Neural cell (in vitro differentiated cells): ENCODE data around the gene ZDHHC11. TPM values are rescaled to one million over a fixed set of nuclear protein-coding genes. Genes with fewer than 3 reads are reported as not detected.
"Not testable (repeated sequence)": the region's sequence is repeated elsewhere in the genome, so short reads cannot be mapped to it uniquely, and the experiment has no call there.

ENCODE experiments used
- H2AFZ ChIP-seq: fragments of 200-600, 300-800 bp; sonication (generic), shearing (Covaris generic); 2 replicates; pipeline ENCODE4 v1.6.0; 2014; ENCODE audit warnings: low read depth, mild to moderate bottlenecking, antibody characterized with exemption, low read length, moderate library complexity
- H3F3A ChIP-seq: fragments of 200-600 bp; shearing (Covaris generic); 2 replicates; pipeline ENCODE4 v1.6.1; 2016; ENCODE audit warnings: mild to moderate bottlenecking, moderate library complexity, mixed read lengths, antibody characterized with exemption, low read length; ENCODE audit not compliant: insufficient read depth, poor library complexity, severe bottlenecking
- H3K27ac ChIP-seq: fragments of 200-600, 300-800 bp; sonication (generic), shearing (Covaris generic); 2 replicates; pipeline ENCODE4 v1.5.1; 2014; ENCODE audit warnings: mild to moderate bottlenecking, low read length, moderate library complexity
- H3K27me3 ChIP-seq: fragments of 300-800, 200-600 bp; sonication (generic), shearing (Covaris generic); 2 replicates; pipeline ENCODE4 v1.6.0; 2014; ENCODE audit warnings: mild to moderate bottlenecking, low read depth, low read length, moderate library complexity; ENCODE audit not compliant: insufficient read depth
- H3K36me3 ChIP-seq: fragments of 300-800, 200-600 bp; sonication (generic), shearing (Covaris generic); 2 replicates; pipeline ENCODE4 v1.5.1; 2014; ENCODE audit warnings: mild to moderate bottlenecking, antibody characterized with exemption, low read length, moderate library complexity; ENCODE audit not compliant: insufficient read depth
- H3K4me2 ChIP-seq: fragments of 300-800, 200-600 bp; sonication (generic), shearing (Covaris generic); 2 replicates; pipeline ENCODE4 v1.6.0; 2014; ENCODE audit warnings: mild to moderate bottlenecking, low read length
- H3K4me3 ChIP-seq: fragments of 300-800, 200-600 bp; sonication (generic), shearing (Covaris generic); 2 replicates; pipeline ENCODE4 v1.5.1; 2014; ENCODE audit warnings: mild to moderate bottlenecking, low read length, moderate library complexity
- H3K79me2 ChIP-seq: fragments of 200-600 bp; shearing (Covaris generic); replicated peaks from 2 replicates; pipeline ENCODE4 v1.6.0; 2014; ENCODE audit warnings: mild to moderate bottlenecking, low read length, moderate library complexity; ENCODE audit not compliant: insufficient read depth
- H3K9ac ChIP-seq: fragments of 300-800, 200-600 bp; sonication (generic), shearing (Covaris generic); 2 replicates; pipeline ENCODE4 v1.6.1; 2016; ENCODE audit warnings: mild to moderate bottlenecking, low read length, mixed read lengths
- H3K9me2 ChIP-seq: fragments of 200-600 bp; shearing (Covaris generic); 2 replicates; pipeline ENCODE4 v1.6.1; 2016; ENCODE audit warnings: mild to moderate bottlenecking, low read length, mixed read lengths; ENCODE audit not compliant: insufficient read depth
- H3K9me3 ChIP-seq: fragments of 200-600, 300-800 bp; sonication (generic), shearing (Covaris generic); 2 replicates; pipeline ENCODE4 v1.6.1; 2016; ENCODE audit warnings: mild to moderate bottlenecking, mixed run types, low read length, moderate library complexity, mixed read lengths
- H4K20me1 ChIP-seq: fragments of 200-600 bp; shearing (Covaris generic); 2 replicates; pipeline ENCODE4 v1.6.1; 2016; ENCODE audit warnings: mild to moderate bottlenecking, mixed run types; ENCODE audit not compliant: insufficient read depth
- polyA plus RNA-seq: library from polyadenylated mRNA; depleted of rRNA; stranded (reverse); fragments of >200 nt; gene quantifications from 2 replicates; pipeline ENCODE4 v1.2.3, GENCODE V29; 2014

Gene ZDHHC11
- polyA plus RNA-seq, 1 donor from 2014 or later, result 11.4 TPM

DNA sequence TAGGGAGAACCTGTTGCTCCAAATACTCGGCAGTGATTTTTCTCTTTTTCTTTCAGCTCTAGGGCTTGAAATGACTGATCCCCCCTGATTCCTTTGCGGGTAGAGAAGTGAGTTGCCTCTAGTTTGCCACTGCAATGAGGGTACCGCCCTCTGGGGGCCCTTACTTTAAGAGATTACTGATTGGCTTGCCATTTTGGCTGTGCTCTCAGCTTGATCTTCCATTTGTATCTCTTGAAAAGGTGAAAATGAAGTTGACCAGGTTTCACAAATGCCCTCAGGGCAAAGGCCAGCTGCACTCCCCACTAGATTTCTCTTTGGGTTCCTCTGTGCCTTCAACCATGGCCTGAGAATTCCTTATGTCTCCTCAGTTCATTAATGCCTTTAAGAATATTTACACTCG is 52.8 kb downstream of the ZDHHC11 start:
- H3F3A ChIP-seq, H3K9me3 ChIP-seq, H3K9ac ChIP-seq, H3K9me2 ChIP-seq, H2AFZ ChIP-seq, H3K79me2 ChIP-seq, H3K4me3 ChIP-seq, H4K20me1 ChIP-seq, H3K27ac ChIP-seq, H3K36me3 ChIP-seq, H3K27me3 ChIP-seq, H3K4me2 ChIP-seq: not testable (repeated sequence)

DNA sequence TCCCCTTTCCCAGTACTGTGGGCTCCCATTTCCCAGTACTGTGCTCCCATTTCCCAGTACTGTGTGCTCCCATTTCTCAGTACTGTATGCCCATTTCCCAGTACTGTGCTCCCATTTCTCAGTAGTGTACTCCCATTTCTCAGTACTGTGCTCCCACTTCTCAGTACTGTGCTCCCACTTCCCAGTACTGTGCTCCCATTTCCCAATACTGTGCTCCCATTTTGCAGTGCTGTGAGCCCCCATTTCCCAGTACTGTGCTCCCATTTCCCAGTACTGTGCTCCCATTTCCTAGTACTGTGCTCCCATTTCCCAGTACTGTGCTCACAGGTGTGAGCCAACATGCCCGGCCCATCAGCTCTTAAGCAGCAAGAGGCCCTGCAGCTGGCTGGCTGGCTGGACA is 54.9 kb downstream of the ZDHHC11 start:
- not testable (repeated sequence) for H3F3A ChIP-seq, H3K4me3 ChIP-seq, H3K27me3 ChIP-seq, H3K9me3 ChIP-seq, H2AFZ ChIP-seq, H3K27ac ChIP-seq, H3K36me3 ChIP-seq, H3K4me2 ChIP-seq, H4K20me1 ChIP-seq, H3K9ac ChIP-seq, H3K79me2 ChIP-seq, H3K9me2 ChIP-seq

DNA sequence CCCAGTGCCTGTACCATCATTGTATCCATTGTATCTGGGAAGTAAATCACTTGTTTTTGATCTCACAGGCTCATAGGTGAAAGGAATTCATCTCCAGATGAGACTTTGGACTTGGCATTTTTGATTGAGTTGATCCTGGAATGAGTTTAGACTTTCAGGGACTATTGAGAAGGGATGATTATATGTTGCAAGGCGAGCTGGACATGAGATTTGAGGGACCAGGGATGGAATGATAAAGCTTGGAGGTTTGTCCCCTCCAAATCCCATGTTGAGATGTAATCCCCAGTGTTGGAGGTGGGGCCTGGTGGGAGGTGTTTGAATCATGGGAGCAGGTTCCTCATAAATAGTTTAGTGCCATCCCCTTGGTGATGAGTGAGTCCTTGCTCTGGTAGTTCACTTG is 55.8 kb downstream of the ZDHHC11 start:
- H4K20me1 ChIP-seq, H3K79me2 ChIP-seq, H3K4me3 ChIP-seq, H3F3A ChIP-seq, H3K9ac ChIP-seq, H3K9me3 ChIP-seq, H3K27me3 ChIP-seq, H3K9me2 ChIP-seq, H3K36me3 ChIP-seq, H3K4me2 ChIP-seq, H3K27ac ChIP-seq, H2AFZ ChIP-seq: not testable (repeated sequence)

DNA sequence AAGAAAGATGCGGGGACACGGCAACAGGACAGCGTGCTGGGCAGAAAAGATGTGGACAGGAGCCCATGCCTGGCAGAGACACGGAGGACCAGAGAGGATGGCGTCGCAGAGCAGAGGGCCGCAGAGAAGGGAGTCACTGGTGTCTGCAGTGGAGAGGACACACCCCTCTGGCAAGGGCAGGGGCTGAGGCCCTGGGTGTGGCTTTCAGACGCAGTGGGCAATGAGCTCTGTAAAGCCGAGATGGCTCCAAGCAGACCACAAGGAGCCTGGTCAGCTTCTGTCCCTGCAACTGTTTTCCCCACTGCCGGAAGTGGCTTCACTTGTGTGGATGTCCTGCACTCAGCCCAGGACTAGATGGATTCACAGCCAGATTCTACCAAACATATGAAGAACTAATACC is 62.1 kb downstream of the ZDHHC11 start:
- H3K9me2 ChIP-seq, H3K27me3 ChIP-seq, H3K36me3 ChIP-seq, H3K4me2 ChIP-seq, H3K79me2 ChIP-seq, H3K27ac ChIP-seq, H3K9ac ChIP-seq, H3K4me3 ChIP-seq, H2AFZ ChIP-seq, H3F3A ChIP-seq, H4K20me1 ChIP-seq: not testable (repeated sequence)
- H3K9me3 ChIP-seq, result peaks cover 20% of the 10 kb centered on the region

DNA sequence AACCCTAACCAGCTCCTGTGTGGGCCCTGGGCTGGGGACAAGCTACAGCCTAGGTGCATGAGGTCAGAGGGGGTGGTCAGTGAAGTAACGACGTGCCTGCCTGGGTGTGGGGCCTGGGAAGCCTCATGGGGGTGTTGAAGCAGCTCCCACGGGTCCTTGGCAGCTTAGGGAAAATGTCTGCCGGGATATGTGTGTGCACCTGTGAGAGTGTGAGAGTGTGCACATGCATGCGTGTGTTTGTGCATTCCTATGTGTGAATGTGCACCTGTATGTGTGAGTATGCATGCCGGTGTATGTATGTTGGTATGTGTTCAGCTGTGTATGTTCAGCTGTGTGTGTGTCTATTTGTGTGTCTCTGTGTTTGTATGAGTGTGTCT is 62.9 kb downstream of the ZDHHC11 start:
- H3K9me3 ChIP-seq, result peaks cover 20% of the 10 kb centered on the region
- H2AFZ ChIP-seq, H3K27ac ChIP-seq, H4K20me1 ChIP-seq, H3K4me3 ChIP-seq, H3K36me3 ChIP-seq, H3K9ac ChIP-seq, H3F3A ChIP-seq, H3K27me3 ChIP-seq, H3K4me2 ChIP-seq, H3K79me2 ChIP-seq, H3K9me2 ChIP-seq: not testable (repeated sequence)

DNA sequence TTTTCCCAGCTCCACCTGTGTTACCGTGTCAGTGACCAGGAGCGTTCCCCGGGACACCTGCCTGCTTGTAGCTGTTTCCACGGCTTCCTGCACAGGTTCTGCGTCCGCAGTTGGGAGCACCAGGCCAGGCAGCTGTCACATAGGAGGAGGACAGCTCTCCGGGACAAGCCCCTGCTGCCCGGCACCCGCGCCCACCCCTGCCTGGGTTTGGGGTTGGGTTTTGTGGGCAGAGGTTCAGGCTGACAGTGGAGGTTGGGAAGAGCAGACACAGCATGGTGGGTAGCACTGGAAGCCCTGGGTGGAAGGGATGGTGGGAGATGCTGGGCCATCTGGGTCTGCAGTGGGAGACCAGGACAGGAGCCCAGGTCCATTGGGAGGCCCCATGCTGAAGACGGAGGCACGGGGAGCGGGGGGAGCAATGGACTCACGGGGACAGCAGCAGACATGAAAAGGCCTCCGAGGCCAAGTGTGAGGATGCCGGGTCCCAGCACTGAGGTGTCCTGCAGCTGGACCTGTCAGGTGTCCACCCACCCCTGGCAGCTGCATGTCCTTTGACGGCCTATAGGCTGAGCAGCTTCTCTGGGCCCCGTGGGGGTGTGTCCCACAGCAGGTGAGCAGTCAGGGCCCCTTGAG is 63.4 kb downstream of the ZDHHC11 start:
- H3K4me3 ChIP-seq, H4K20me1 ChIP-seq, H3K9me2 ChIP-seq, H3F3A ChIP-seq, H3K36me3 ChIP-seq, H3K4me2 ChIP-seq, H2AFZ ChIP-seq, H3K27me3 ChIP-seq, H3K79me2 ChIP-seq, H3K9ac ChIP-seq, H3K27ac ChIP-seq: not testable (repeated sequence)
- peaks cover 20% of the 10 kb centered on the region for H3K9me3 ChIP-seq

DNA sequence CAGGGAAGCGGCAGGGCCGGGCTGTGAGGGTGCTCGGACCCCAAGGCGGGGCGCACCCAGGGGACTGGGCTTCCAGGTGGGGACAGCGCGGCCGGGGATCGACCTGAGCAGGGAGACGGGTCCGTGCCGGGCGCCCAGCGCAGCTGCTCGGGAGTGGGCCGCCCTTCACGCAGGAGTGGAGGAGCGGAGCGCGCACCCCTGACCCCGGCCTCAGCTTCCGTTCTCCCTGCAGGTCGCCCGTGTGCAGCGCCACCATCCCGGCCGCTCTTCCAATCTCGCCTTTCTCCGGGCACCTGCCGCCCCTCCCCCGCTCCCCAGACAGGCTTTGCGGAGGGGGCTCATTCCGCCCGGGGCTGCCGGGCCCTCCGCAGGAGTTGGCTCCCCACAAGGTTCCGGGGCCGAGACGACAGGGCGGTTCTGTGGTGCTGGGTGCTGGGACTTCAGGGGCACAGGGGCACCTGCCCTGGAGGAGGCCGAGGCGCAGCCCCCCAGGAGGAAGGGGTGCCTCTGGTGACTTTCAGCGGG is 65.5 kb downstream of the ZDHHC11 start:
- H3K4me2 ChIP-seq, result peak overlapping the region; percentile 76

More for the DNA sequence above, 65.5 kb downstream of the ZDHHC11 start:
- H3K4me3 ChIP-seq, result peak overlapping the region; percentile 75
- not testable (repeated sequence) for H3K36me3 ChIP-seq, H3K27me3 ChIP-seq, H3F3A ChIP-seq, H3K9me2 ChIP-seq, H3K79me2 ChIP-seq, H4K20me1 ChIP-seq
- peak overlapping the region; percentile 88 for H3K9ac ChIP-seq
- peak overlapping the region; percentile 59 for H3K27ac ChIP-seq
- H3K9me3 ChIP-seq, result peaks cover 13% of the 10 kb centered on the region
- H2AFZ ChIP-seq, result peak overlapping the region; percentile 88
